HFFc6 (cell line): Measurements from ENCODE around the gene ADCK2. TPM values are rescaled to one million over a fixed set of nuclear protein-coding genes. Genes with fewer than 3 reads are reported as not detected.
"Not testable (repeated sequence)": the region's sequence is repeated elsewhere in the genome, so short reads cannot be mapped to it uniquely, and the experiment has no call there.

Experiments used
- DNase-seq: peaks from one replicate; pipeline ENCODE4 v3.0.0-alpha.2; 2018
- H3K27ac Mint-ChIP-seq: 2 replicates; pipeline ENCODE4 v1.8.0; 2020; ENCODE audit warnings: mild to moderate bottlenecking, mixed read lengths
- H3K27me3 Mint-ChIP-seq: 2 replicates; pipeline ENCODE4 v1.8.0; 2021; ENCODE audit warnings: mild to moderate bottlenecking, moderate library complexity, mixed read lengths; ENCODE audit not compliant: insufficient read depth
- H3K36me3 Mint-ChIP-seq: 2 replicates; pipeline ENCODE4 v1.8.0; 2021; ENCODE audit warnings: low read depth, mixed read lengths
- H3K4me1 Mint-ChIP-seq: 2 replicates; pipeline ENCODE4 v1.8.0; 2020; ENCODE audit warnings: low read depth, mixed read lengths
- H3K4me3 Mint-ChIP-seq: 2 replicates; pipeline ENCODE4 v1.8.0; 2020; ENCODE audit warnings: mild to moderate bottlenecking, moderate library complexity, mixed read lengths
- H3K9me3 Mint-ChIP-seq: 2 replicates; pipeline ENCODE4 v1.8.0; 2020; ENCODE audit warnings: mild to moderate bottlenecking, mixed read lengths
- CTCF ChIP-seq: fragments of 200-600 bp; sonication (generic); IDR thresholded peaks from 2 replicates; pipeline ENCODE4 v1.5.0; 2021; ENCODE audit warnings: antibody characterized with exemption, mild to moderate bottlenecking
- total RNA-seq, 6 experiments: library from RNA; stranded (reverse); fragmentation: NEBNext Ultra II Directional; extraction: Animal tissue kit (Norgen Biotek cat#: 25700); gene quantifications; 2 replicates in 1 of 6; 3 replicates in 5 of 6; pipeline ENCODE4 v1.2.3, GENCODE V29; 2021

Gene ADCK2
- total RNA-seq, 6 experiments from 2014 or later = 9.2 to 13.6 (median 10.0) TPM

GRCh38 chr7:140691376-140692045 lies 18.8 kb downstream of the ADCK2 start:
- H3K36me3 Mint-ChIP-seq = no peaks in the 10 kb centered on the region
- H3K27ac Mint-ChIP-seq = no peak overlapping the region
- H3K27me3 Mint-ChIP-seq = peaks cover 4% of the 10 kb centered on the region
- TF ChIP-seq CTCF = no peak; the same call in 1 of the 2 replicates
- H3K9me3 Mint-ChIP-seq = no peaks in the 10 kb centered on the region
- no peak for DNase-seq
- no peak overlapping the region for H3K4me3 Mint-ChIP-seq
- peaks cover 10% of the 10 kb centered on the region for H3K4me1 Mint-ChIP-seq

- H3K4me1 Mint-ChIP-seq = peaks cover 25% of the 10 kb centered on the region
- H3K9me3 Mint-ChIP-seq, H3K27me3 Mint-ChIP-seq, H3K36me3 Mint-ChIP-seq, H3K4me3 Mint-ChIP-seq, H3K27ac Mint-ChIP-seq, DNase-seq: not testable (repeated sequence)
These were observed 21.1 kb downstream of the ADCK2 start for GRCh38 chr7:140693849-140694248.

GRCh38 chr7:140694592-140694991 lies 21.8 kb downstream of the ADCK2 start:
- Mint-ChIP-seq H3K36me3 (peaks cover 13% of the 10 kb centered on the region), H3K4me1 (peaks cover 31% of the 10 kb centered on the region), H3K27me3 (peaks cover 4% of the 10 kb centered on the region), H3K27ac (no peak overlapping the region), H3K9me3 (no peaks in the 10 kb centered on the region), H3K4me3 (no peak overlapping the region)
- no peak for TF ChIP-seq CTCF
- DNase-seq = no peak

GRCh38 chr7:140695381-140695780 lies 22.6 kb downstream of the ADCK2 start:
- no peak for DNase-seq
- Mint-ChIP-seq H3K4me3 (no peak overlapping the region; the same call in 1 of the 2 replicates), H3K27ac (0 out of 2 replicates have a peak overlapping the region, but pooled peaks have one; percentile 98), H3K9me3 (no peaks in the 10 kb centered on the region), H3K4me1 (peaks cover 35% of the 10 kb centered on the region), H3K36me3 (peaks cover 16% of the 10 kb centered on the region), H3K27me3 (peaks cover 4% of the 10 kb centered on the region)
- no peak for TF ChIP-seq CTCF

GRCh38 chr7:140696024-140696679 lies 23.4 kb downstream of the ADCK2 start:
- Mint-ChIP-seq H3K4me3 (peak overlapping the region; percentile 97), H3K27me3 (peaks cover 4% of the 10 kb centered on the region), H3K4me1 (peaks cover 35% of the 10 kb centered on the region), H3K9me3 (no peaks in the 10 kb centered on the region), H3K27ac (peak overlapping the region; percentile 98), H3K36me3 (peaks cover 16% of the 10 kb centered on the region)
- DNase-seq = peak; percentile 89
- TF ChIP-seq CTCF = no peak
